ENCODE results near the gene ADIPOQ.
"Not testable (repeated sequence)": the region's sequence is repeated elsewhere in the genome, so short reads cannot be mapped to it uniquely, and the experiment has no call there.

Gene ADIPOQ

GRCh38 chr3:186857743-186858142 lies 15.2 kb downstream of the ADIPOQ start:
- TF ChIP-seq EZH2 (optimal IDR thresholded peaks at IDR 0.05; ENCODE audit: low read depth, low read length) = no peak
- Histone ChIP-seq H3K4me1 (ENCODE audit: low read length) (no peaks in the 10 kb centered on the region), H3K9me3 (replicated peaks; ENCODE audit: insufficient read depth, low read length) (no peaks in the 10 kb centered on the region), H4K20me1 (ENCODE audit: insufficient read depth, low read length) (no peaks in the 10 kb centered on the region), H2AFZ (ENCODE audit: low read length) (no peak overlapping the region), H3F3A (ENCODE audit: insufficient read depth, low read length) (no peaks in the 10 kb centered on the region), H3K9me2 (replicated peaks; ENCODE audit: insufficient read depth, low read length) (no peaks in the 10 kb centered on the region), H3K4me2 (ENCODE audit: low read depth, low read length) (no peak overlapping the region), H3K27ac (ENCODE audit: low read length) (no peak overlapping the region), H3K9ac (ENCODE audit: low read length) (no peak overlapping the region), H3K79me2 (ENCODE audit: low read length) (no peaks in the 10 kb centered on the region), H3K4me3 (ENCODE audit: low read length) (no peak overlapping the region), H3K27me3 (replicated peaks; ENCODE audit: insufficient read depth, low read length) (no peaks in the 10 kb centered on the region), H3K36me3 (replicated peaks; ENCODE audit: insufficient read depth, low read length) (no peaks in the 10 kb centered on the region)
- DNase-seq = no peak

GRCh38 chr3:186865215-186865853 lies 22.8 kb downstream of the ADIPOQ start:
- H3K9me2 ChIP-seq (replicated peaks; ENCODE audit: insufficient read depth, low read length); H3F3A ChIP-seq (ENCODE audit: insufficient read depth, low read length); H3K9me3 ChIP-seq (replicated peaks; ENCODE audit: insufficient read depth, low read length); H3K79me2 ChIP-seq (ENCODE audit: low read length); H3K4me2 ChIP-seq (ENCODE audit: low read depth, low read length); H3K27me3 ChIP-seq (replicated peaks; ENCODE audit: insufficient read depth, low read length); H3K36me3 ChIP-seq (replicated peaks; ENCODE audit: insufficient read depth, low read length); H3K4me3 ChIP-seq (ENCODE audit: low read length); H4K20me1 ChIP-seq (ENCODE audit: insufficient read depth, low read length); H3K4me1 ChIP-seq (ENCODE audit: low read length); DNase-seq; H3K27ac ChIP-seq (ENCODE audit: low read length); H3K9ac ChIP-seq (ENCODE audit: low read length); H2AFZ ChIP-seq (ENCODE audit: low read length): not testable (repeated sequence)

- not testable (repeated sequence) for H3K9me3 ChIP-seq (replicated peaks; ENCODE audit: insufficient read depth, low read length); H3K27me3 ChIP-seq (replicated peaks; ENCODE audit: insufficient read depth, low read length); H3K4me3 ChIP-seq (ENCODE audit: low read length); H3K4me1 ChIP-seq (ENCODE audit: low read length); DNase-seq; H3K9me2 ChIP-seq (replicated peaks; ENCODE audit: insufficient read depth, low read length); H3K79me2 ChIP-seq (ENCODE audit: low read length); H3K9ac ChIP-seq (ENCODE audit: low read length); H3K4me2 ChIP-seq (ENCODE audit: low read depth, low read length); H3K36me3 ChIP-seq (replicated peaks; ENCODE audit: insufficient read depth, low read length); H3F3A ChIP-seq (ENCODE audit: insufficient read depth, low read length); H4K20me1 ChIP-seq (ENCODE audit: insufficient read depth, low read length); H3K27ac ChIP-seq (ENCODE audit: low read length); H2AFZ ChIP-seq (ENCODE audit: low read length)
Observed at GRCh38 chr3:186866095-186866494, 23.6 kb downstream of the ADIPOQ start.

GRCh38 chr3:186869253-186870100 lies 27.0 kb downstream of the ADIPOQ start:
- Histone ChIP-seq H4K20me1 (ENCODE audit: insufficient read depth, low read length) (no peaks in the 10 kb centered on the region), H3K27ac (ENCODE audit: low read length) (no peak overlapping the region; the same call in 1 of the 2 replicates)

More at GRCh38 chr3:186869253-186870100, 27.0 kb downstream of the ADIPOQ start:
- Histone ChIP-seq H3K9ac (ENCODE audit: low read length) (no peak overlapping the region), H2AFZ (ENCODE audit: low read length) (no peak overlapping the region), H3K4me1 (ENCODE audit: low read length) (no peaks in the 10 kb centered on the region), H3K79me2 (ENCODE audit: low read length) (no peaks in the 10 kb centered on the region), H3K36me3 (replicated peaks; ENCODE audit: insufficient read depth, low read length) (no peaks in the 10 kb centered on the region), H3F3A (ENCODE audit: insufficient read depth, low read length) (no peaks in the 10 kb centered on the region), H3K9me2 (replicated peaks; ENCODE audit: insufficient read depth, low read length) (no peaks in the 10 kb centered on the region), H3K4me3 (ENCODE audit: low read length) (no peak overlapping the region), H3K9me3 (replicated peaks; ENCODE audit: insufficient read depth, low read length) (no peaks in the 10 kb centered on the region), H3K27me3 (replicated peaks; ENCODE audit: insufficient read depth, low read length) (no peaks in the 10 kb centered on the region), H3K4me2 (ENCODE audit: low read depth, low read length) (no peak overlapping the region)
- no peak for DNase-seq
- TF ChIP-seq CTCF (IDR thresholded peaks at IDR 0.05; ENCODE audit: low read length) (no peak), EZH2phosphoT487 (IDR thresholded peaks at IDR 0.05; ENCODE audit: low read length) (no peak), EZH2 (optimal IDR thresholded peaks at IDR 0.05; ENCODE audit: low read depth, low read length) (no peak)
